MM.1S (cell line): ENCODE measurements around the gene CHST13.

Experiments
- DNase-seq: peaks from one replicate; pipeline ENCODE4 v3.0.0-alpha.2; 2015
- H2AFZ ChIP-seq: fragments of 300-600 bp; sonication (generic); 2 replicates; pipeline ENCODE4 v1.6.0; 2016; ENCODE audit warnings: antibody characterized with exemption, low read length
- H3F3A ChIP-seq: fragments of 300-600 bp; sonication (generic); 2 replicates; pipeline ENCODE4 v1.6.1; 2016; ENCODE audit warnings: mild to moderate bottlenecking, antibody characterized with exemption, low read length, moderate library complexity, mixed read lengths; ENCODE audit not compliant: insufficient read depth
- H3K27ac ChIP-seq: fragments of 300-600 bp; sonication (generic); 2 replicates; pipeline ENCODE4 v1.5.1; 2016; ENCODE audit warnings: mild to moderate bottlenecking, low read length
- H3K27me3 ChIP-seq: fragments of 300-600 bp; sonication (generic); replicated peaks from 2 replicates; pipeline ENCODE4 v1.6.0; 2016; ENCODE audit warnings: low read length; ENCODE audit not compliant: insufficient read depth
- H3K36me3 ChIP-seq: fragments of 300-600 bp; sonication (generic); replicated peaks from 2 replicates; pipeline ENCODE4 v1.6.1; 2016; ENCODE audit warnings: mild to moderate bottlenecking, low read length, mixed read lengths; ENCODE audit not compliant: insufficient read depth
- H3K4me1 ChIP-seq: fragments of 300-600 bp; sonication (generic); 2 replicates; pipeline ENCODE4 v1.6.1; 2016; ENCODE audit warnings: low read length, mixed read lengths
- H3K4me2 ChIP-seq: fragments of 300-600 bp; sonication (generic); 2 replicates; pipeline ENCODE4 v1.6.0; 2016; ENCODE audit warnings: low read depth, low read length
- H3K4me3 ChIP-seq: fragments of 300-600 bp; sonication (generic); 2 replicates; pipeline ENCODE4 v1.5.1; 2016; ENCODE audit warnings: low read length, mixed read lengths
- H3K79me2 ChIP-seq: fragments of 300-600 bp; sonication (generic); 2 replicates; pipeline ENCODE4 v1.6.1; 2016; ENCODE audit warnings: mixed run types, low read length, mixed read lengths
- H3K9ac ChIP-seq: fragments of 300-600 bp; sonication (generic); 2 replicates; pipeline ENCODE4 v1.6.1; 2016; ENCODE audit warnings: low read length, mixed read lengths
- H3K9me2 ChIP-seq: fragments of 300-600 bp; sonication (generic); replicated peaks from 2 replicates; pipeline ENCODE4 v1.6.1; 2016; ENCODE audit warnings: mild to moderate bottlenecking, low read length, mixed read lengths; ENCODE audit not compliant: insufficient read depth
- H3K9me3 ChIP-seq: fragments of 300-600 bp; sonication (generic); replicated peaks from 2 replicates; pipeline ENCODE4 v1.6.1; 2016; ENCODE audit warnings: mild to moderate bottlenecking, low read length, mixed read lengths; ENCODE audit not compliant: insufficient read depth
- H4K20me1 ChIP-seq: fragments of 300-600 bp; sonication (generic); 2 replicates; pipeline ENCODE4 v1.6.1; 2016; ENCODE audit warnings: mild to moderate bottlenecking, low read length, moderate library complexity, mixed read lengths; ENCODE audit not compliant: insufficient read depth
- CTCF ChIP-seq: fragments of 300-600 bp; sonication (generic); IDR thresholded peaks from 2 replicates; pipeline ENCODE4 v1.5.1; 2016; ENCODE audit warnings: antibody characterized with exemption, low read length, mixed read lengths
- EZH2 ChIP-seq: fragments of 300-600 bp; sonication (generic); optimal IDR thresholded peaks from 2 replicates; pipeline ENCODE3; 2017; ENCODE audit warnings: low read depth, mild to moderate bottlenecking, antibody characterized with exemption, low read length, mixed read lengths
- EZH2phosphoT487 ChIP-seq: fragments of 300-600 bp; sonication (generic); IDR thresholded peaks from 2 replicates; pipeline ENCODE4 v1.6.1; 2018; ENCODE audit warnings: antibody characterized with exemption, low read length

Gene CHST13

GRCh38 chr3:126481808-126482502 lies 42.0 kb upstream of the CHST13 start:
- Histone ChIP-seq H3K36me3 (no peaks in the 10 kb centered on the region), H3K4me3 (no peak overlapping the region), H3K9me3 (no peaks in the 10 kb centered on the region), H3F3A (no peaks in the 10 kb centered on the region), H3K79me2 (no peaks in the 10 kb centered on the region), H3K9me2 (no peaks in the 10 kb centered on the region), H3K4me1 (peaks cover 6% of the 10 kb centered on the region), H2AFZ (no peak overlapping the region), H3K4me2 (no peak overlapping the region), H3K27ac (no peak overlapping the region), H3K27me3 (no peaks in the 10 kb centered on the region), H3K9ac (no peak overlapping the region), H4K20me1 (no peaks in the 10 kb centered on the region)
- DNase-seq = no peak
- TF ChIP-seq EZH2 (no peak), EZH2phosphoT487 (no peak), CTCF (no peak)

- Histone ChIP-seq H3K36me3 (no peaks in the 10 kb centered on the region), H3K9me2 (no peaks in the 10 kb centered on the region), H3K79me2 (no peaks in the 10 kb centered on the region), H3K9ac (no peak overlapping the region), H3K4me1 (peaks cover 13% of the 10 kb centered on the region), H3K27ac (no peak overlapping the region), H3K9me3 (no peaks in the 10 kb centered on the region), H3K27me3 (no peaks in the 10 kb centered on the region), H4K20me1 (no peaks in the 10 kb centered on the region), H3K4me3 (no peak overlapping the region), H2AFZ (no peak overlapping the region), H3K4me2 (no peak overlapping the region), H3F3A (no peaks in the 10 kb centered on the region)
- DNase-seq = no peak
- TF ChIP-seq CTCF = no peak
- no peak for TF ChIP-seq EZH2
Measured at GRCh38 chr3:126482503-126483255, 41.3 kb upstream of the CHST13 start.

GRCh38 chr3:126483321-126483761 lies 40.6 kb upstream of the CHST13 start:
- H3K36me3 ChIP-seq = no peaks in the 10 kb centered on the region
- H3K27me3 ChIP-seq = no peaks in the 10 kb centered on the region
- H3K9me2 ChIP-seq = no peaks in the 10 kb centered on the region
- H3K4me1 ChIP-seq = peaks cover 14% of the 10 kb centered on the region
- H3K9me3 ChIP-seq = no peaks in the 10 kb centered on the region
- H3K27ac ChIP-seq = no peak overlapping the region
- DNase-seq = no peak
- no peak overlapping the region for H3K4me2 ChIP-seq
- H4K20me1 ChIP-seq = no peaks in the 10 kb centered on the region
- no peaks in the 10 kb centered on the region for H3F3A ChIP-seq
- H2AFZ ChIP-seq = no peak overlapping the region
- no peak for TF ChIP-seq EZH2
- no peak for TF ChIP-seq EZH2phosphoT487
- no peak for TF ChIP-seq CTCF
- H3K9ac ChIP-seq = no peak overlapping the region
- H3K79me2 ChIP-seq = no peaks in the 10 kb centered on the region
- no peak overlapping the region for H3K4me3 ChIP-seq
